SK-N-SH treated with all-trans-retinoic acid at 6 μM for 48 hours (cell line): ENCODE measurements around the gene ENOSF1.
A peak's percentile ranks its signal among the peaks of the same experiment; 100 is the strongest.

ENCODE experiments used
- ATAC-seq: fragments of 200-7000 bp; cut with Tn5 transposase; 3 replicates; pipeline ENCODE4 v1.9.1; 2020; ENCODE audit warnings: mild to moderate bottlenecking, moderate library complexity
- ARNTL ChIP-seq: fragments of 450-650 bp; formaldehyde crosslinking; IDR thresholded peaks from 2 replicates; pipeline ENCODE4 v1.5.0; 2020; ENCODE audit warnings: low read depth, mild to moderate bottlenecking, moderate library complexity, borderline replicate concordance
- BACH2 ChIP-seq: fragments of 250-450 bp; sonication (Bioruptor Pico); IDR thresholded peaks from 2 replicates; pipeline ENCODE4 v1.9.0; 2021; ENCODE audit warnings: mild to moderate bottlenecking, borderline replicate concordance
- CSDC2 ChIP-seq: fragments of 250-450 bp; sonication (Bioruptor Pico); IDR thresholded peaks from 2 replicates; pipeline ENCODE4 v1.5.0; 2020; ENCODE audit warnings: mild to moderate bottlenecking, moderate library complexity
- ESRRG ChIP-seq: fragments of 250-450 bp; sonication (Bioruptor Pico); IDR thresholded peaks from 2 replicates; pipeline ENCODE4 v1.6.1; 2021; ENCODE audit warnings: mild to moderate bottlenecking
- GLIS3 ChIP-seq: fragments of 250-450 bp; sonication (Bioruptor Pico); IDR thresholded peaks from 2 replicates; pipeline ENCODE4 v1.5.0; 2020; ENCODE audit warnings: mild to moderate bottlenecking, moderate library complexity
- OSR1 ChIP-seq: fragments of 250-450 bp; sonication (Bioruptor Pico); IDR thresholded peaks from 2 replicates; pipeline ENCODE4 v1.8.0; 2022; ENCODE audit warnings: moderate library complexity, mild to moderate bottlenecking, inconsistent platforms
- PPARA ChIP-seq: fragments of 250-450 bp; sonication (Bioruptor Pico); IDR thresholded peaks from 2 replicates; pipeline ENCODE4 v1.5.0; 2020; ENCODE audit warnings: mild to moderate bottlenecking, borderline replicate concordance
- RARB ChIP-seq: fragments of 250-450 bp; sonication (Bioruptor Pico); IDR thresholded peaks from 2 replicates; pipeline ENCODE4 v1.8.0; 2021; ENCODE audit warnings: mild to moderate bottlenecking, moderate library complexity
- TCF4 ChIP-seq: fragments of 250-450 bp; sonication (Bioruptor Pico); IDR thresholded peaks from 2 replicates; pipeline ENCODE4 v1.8.0; 2021; ENCODE audit warnings: mild to moderate bottlenecking, moderate library complexity, borderline replicate concordance
- TOX ChIP-seq: fragments of 250-450 bp; sonication (Bioruptor Pico); IDR thresholded peaks from 2 replicates; pipeline ENCODE4 v1.8.0; 2021; ENCODE audit warnings: mild to moderate bottlenecking, moderate library complexity, borderline replicate concordance
- ZC3H10 ChIP-seq: fragments of 250-450 bp; sonication (Bioruptor Pico); IDR thresholded peaks from 2 replicates; pipeline ENCODE4 v1.5.1; 2021; ENCODE audit warnings: mild to moderate bottlenecking, moderate library complexity
- ZFP3 ChIP-seq: fragments of 250-450 bp; sonication (Bioruptor Pico); IDR thresholded peaks from 2 replicates; pipeline ENCODE4 v1.5.0; 2020; ENCODE audit warnings: mild to moderate bottlenecking, moderate library complexity
- ZFP30 ChIP-seq: fragments of 450-650 bp; formaldehyde crosslinking; IDR thresholded peaks from 2 replicates; pipeline ENCODE4 v1.5.0; 2022; ENCODE audit warnings: mild to moderate bottlenecking, moderate library complexity
- ZNF565 ChIP-seq: fragments of 450-650 bp; formaldehyde crosslinking; conservative IDR thresholded peaks from 2 replicates; pipeline ENCODE4 v1.5.0; 2020; ENCODE audit warnings: low read depth, mild to moderate bottlenecking, moderate library complexity
- ZNF70 ChIP-seq: fragments of 450-650 bp; formaldehyde crosslinking; IDR thresholded peaks from 2 replicates; pipeline ENCODE4 v1.5.0; 2020; ENCODE audit warnings: mild to moderate bottlenecking, moderate library complexity
- ZNF8 ChIP-seq: fragments of 450-650 bp; formaldehyde crosslinking; IDR thresholded peaks from 2 replicates; pipeline ENCODE4 v1.5.0; 2020; ENCODE audit warnings: mild to moderate bottlenecking, moderate library complexity
- TF ChIP-seq, protein P1 (sequence below): fragments of 250-450 bp; sonication (Bioruptor Pico); IDR thresholded peaks from 2 replicates; pipeline ENCODE4 v1.8.0; 2021; ENCODE audit warnings: low read depth, mild to moderate bottlenecking, moderate library complexity, borderline replicate concordance
- TF ChIP-seq, protein P2 (sequence below): fragments of 250-450 bp; sonication (Bioruptor Pico); IDR thresholded peaks from 2 replicates; pipeline ENCODE4 v1.5.0; 2020; ENCODE audit warnings: mild to moderate bottlenecking, moderate library complexity
- TF ChIP-seq, protein P3 (sequence below): fragments of 250-450 bp; sonication (Bioruptor Pico); IDR thresholded peaks from 2 replicates; pipeline ENCODE4 v1.5.1; 2021; ENCODE audit warnings: mild to moderate bottlenecking, moderate library complexity
- TF ChIP-seq, protein P4 (sequence below): fragments of 250-450 bp; sonication (Bioruptor Pico); IDR thresholded peaks from 2 replicates; pipeline ENCODE4 v1.8.0; 2020; ENCODE audit warnings: mild to moderate bottlenecking, moderate library complexity, borderline replicate concordance
- TF ChIP-seq, protein P5 (sequence below): fragments of 250-450 bp; sonication (Bioruptor Pico); IDR thresholded peaks from 2 replicates; pipeline ENCODE4 v1.5.1; 2020; ENCODE audit warnings: low read depth, mild to moderate bottlenecking, moderate library complexity

The ENOSF1 gene

DNA sequence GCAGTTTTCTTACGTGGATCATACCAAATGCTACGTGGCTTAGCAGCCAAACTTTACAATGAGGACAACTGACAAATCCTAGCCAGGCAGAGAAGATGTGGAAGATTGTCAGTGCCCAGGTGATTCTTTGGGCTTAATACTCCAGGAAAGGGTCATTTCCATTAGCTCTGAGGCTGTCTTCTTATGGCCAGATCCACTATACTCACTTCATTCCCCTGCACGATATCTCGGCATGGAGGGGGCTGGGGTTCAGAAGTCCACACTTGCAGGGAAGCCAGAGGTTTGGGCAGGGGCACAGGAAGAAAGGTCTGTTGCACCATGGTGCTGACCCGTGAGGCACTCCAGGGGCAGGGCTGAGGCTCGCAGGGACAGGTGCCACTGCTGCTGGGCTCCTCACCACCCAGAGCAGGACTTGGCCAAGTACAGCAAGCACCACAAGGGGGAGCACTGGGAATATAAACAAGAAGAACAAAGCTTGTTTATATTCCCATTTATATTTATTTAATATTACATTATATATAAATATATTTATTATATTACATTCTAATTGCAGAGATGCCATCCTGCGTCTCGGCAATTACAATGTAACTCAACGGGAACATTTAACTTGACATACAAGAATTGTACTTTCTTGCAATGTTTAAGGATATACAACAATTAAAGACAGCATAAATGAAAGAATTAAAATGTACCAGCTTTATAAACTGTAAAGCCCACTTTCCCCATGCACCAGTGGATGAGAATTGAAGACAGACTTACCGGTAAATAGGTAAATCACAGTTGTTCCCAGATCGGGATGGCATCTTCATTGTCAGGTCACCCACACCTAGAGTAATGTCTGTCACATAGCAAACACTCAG is 88.4 kb downstream of the ENOSF1 start:
- peak; percentile 95 for ATAC-seq
- TF ChIP-seq OSR1 (CRISPR knock-in tag) (no peak), ZC3H10 (CRISPR knock-in tag) (no peak), ZFP3 (CRISPR knock-in tag) (no peak), TCF4 (no peak), ZFP30 (CRISPR knock-in tag) (no peak), PPARA (CRISPR knock-in tag) (no peak), ESRRG (CRISPR knock-in tag) (no peak), TOX (CRISPR knock-in tag) (no peak), ZNF8 (CRISPR knock-in tag) (no peak), ZNF565 (CRISPR knock-in tag) (no peak), ARNTL (no peak), GLIS3 (CRISPR knock-in tag) (no peak), BACH2 (CRISPR knock-in tag) (no peak), CSDC2 (CRISPR knock-in tag) (no peak), ZNF70 (CRISPR knock-in tag) (no peak), RARB (CRISPR knock-in tag) (no peak)
- TF ChIP-seq, protein P1, sequence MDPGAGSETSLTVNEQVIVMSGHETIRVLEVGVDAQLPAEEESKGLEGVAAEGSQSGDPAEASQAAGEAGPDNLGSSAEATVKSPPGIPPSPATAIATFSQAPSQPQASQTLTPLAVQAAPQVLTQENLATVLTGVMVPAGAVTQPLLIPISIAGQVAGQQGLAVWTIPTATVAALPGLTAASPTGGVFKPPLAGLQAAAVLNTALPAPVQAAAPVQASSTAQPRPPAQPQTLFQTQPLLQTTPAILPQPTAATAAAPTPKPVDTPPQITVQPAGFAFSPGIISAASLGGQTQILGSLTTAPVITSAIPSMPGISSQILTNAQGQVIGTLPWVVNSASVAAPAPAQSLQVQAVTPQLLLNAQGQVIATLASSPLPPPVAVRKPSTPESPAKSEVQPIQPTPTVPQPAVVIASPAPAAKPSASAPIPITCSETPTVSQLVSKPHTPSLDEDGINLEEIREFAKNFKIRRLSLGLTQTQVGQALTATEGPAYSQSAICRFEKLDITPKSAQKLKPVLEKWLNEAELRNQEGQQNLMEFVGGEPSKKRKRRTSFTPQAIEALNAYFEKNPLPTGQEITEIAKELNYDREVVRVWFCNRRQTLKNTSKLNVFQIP (CRISPR knock-in tag), result no peak
- TF ChIP-seq, protein P2, sequence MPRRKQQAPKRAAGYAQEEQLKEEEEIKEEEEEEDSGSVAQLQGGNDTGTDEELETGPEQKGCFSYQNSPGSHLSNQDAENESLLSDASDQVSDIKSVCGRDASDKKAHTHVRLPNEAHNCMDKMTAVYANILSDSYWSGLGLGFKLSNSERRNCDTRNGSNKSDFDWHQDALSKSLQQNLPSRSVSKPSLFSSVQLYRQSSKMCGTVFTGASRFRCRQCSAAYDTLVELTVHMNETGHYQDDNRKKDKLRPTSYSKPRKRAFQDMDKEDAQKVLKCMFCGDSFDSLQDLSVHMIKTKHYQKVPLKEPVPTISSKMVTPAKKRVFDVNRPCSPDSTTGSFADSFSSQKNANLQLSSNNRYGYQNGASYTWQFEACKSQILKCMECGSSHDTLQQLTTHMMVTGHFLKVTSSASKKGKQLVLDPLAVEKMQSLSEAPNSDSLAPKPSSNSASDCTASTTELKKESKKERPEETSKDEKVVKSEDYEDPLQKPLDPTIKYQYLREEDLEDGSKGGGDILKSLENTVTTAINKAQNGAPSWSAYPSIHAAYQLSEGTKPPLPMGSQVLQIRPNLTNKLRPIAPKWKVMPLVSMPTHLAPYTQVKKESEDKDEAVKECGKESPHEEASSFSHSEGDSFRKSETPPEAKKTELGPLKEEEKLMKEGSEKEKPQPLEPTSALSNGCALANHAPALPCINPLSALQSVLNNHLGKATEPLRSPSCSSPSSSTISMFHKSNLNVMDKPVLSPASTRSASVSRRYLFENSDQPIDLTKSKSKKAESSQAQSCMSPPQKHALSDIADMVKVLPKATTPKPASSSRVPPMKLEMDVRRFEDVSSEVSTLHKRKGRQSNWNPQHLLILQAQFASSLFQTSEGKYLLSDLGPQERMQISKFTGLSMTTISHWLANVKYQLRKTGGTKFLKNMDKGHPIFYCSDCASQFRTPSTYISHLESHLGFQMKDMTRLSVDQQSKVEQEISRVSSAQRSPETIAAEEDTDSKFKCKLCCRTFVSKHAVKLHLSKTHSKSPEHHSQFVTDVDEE (CRISPR knock-in tag), result no peak
- TF ChIP-seq, protein P3, sequence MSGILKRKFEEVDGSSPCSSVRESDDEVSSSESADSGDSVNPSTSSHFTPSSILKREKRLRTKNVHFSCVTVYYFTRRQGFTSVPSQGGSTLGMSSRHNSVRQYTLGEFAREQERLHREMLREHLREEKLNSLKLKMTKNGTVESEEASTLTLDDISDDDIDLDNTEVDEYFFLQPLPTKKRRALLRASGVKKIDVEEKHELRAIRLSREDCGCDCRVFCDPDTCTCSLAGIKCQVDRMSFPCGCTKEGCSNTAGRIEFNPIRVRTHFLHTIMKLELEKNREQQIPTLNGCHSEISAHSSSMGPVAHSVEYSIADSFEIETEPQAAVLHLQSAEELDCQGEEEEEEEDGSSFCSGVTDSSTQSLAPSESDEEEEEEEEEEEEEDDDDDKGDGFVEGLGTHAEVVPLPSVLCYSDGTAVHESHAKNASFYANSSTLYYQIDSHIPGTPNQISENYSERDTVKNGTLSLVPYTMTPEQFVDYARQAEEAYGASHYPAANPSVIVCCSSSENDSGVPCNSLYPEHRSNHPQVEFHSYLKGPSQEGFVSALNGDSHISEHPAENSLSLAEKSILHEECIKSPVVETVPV, result no peak
- TF ChIP-seq, protein P4, sequence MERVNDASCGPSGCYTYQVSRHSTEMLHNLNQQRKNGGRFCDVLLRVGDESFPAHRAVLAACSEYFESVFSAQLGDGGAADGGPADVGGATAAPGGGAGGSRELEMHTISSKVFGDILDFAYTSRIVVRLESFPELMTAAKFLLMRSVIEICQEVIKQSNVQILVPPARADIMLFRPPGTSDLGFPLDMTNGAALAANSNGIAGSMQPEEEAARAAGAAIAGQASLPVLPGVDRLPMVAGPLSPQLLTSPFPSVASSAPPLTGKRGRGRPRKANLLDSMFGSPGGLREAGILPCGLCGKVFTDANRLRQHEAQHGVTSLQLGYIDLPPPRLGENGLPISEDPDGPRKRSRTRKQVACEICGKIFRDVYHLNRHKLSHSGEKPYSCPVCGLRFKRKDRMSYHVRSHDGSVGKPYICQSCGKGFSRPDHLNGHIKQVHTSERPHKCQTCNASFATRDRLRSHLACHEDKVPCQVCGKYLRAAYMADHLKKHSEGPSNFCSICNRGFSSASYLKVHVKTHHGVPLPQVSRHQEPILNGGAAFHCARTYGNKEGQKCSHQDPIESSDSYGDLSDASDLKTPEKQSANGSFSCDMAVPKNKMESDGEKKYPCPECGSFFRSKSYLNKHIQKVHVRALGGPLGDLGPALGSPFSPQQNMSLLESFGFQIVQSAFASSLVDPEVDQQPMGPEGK, result no peak

DNA sequence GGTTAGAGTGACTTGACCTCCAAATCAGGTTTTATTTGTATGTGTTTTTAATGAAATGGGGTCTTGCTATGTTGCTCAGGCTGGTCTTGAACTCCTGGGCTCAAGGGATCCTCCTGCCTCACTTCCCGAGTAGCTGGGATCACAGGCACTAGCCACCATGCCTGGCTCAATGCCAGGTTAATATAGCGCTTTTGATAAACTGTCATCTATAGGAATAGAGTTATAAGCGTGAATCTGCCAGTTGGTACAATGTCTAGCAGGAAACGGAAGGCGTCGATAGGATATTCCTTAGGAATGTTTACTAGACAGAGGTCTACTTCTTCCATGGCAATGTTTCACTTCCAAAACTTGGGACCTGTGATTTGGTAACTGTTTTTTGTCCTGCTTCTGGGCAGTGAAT is 90.1 kb downstream of the ENOSF1 start:
- no peak for ATAC-seq
- TF ChIP-seq ZNF8 (CRISPR knock-in tag), result no peak
- TF ChIP-seq BACH2 (CRISPR knock-in tag), result no peak
- TF ChIP-seq ZFP3 (CRISPR knock-in tag), result no peak
- TF ChIP-seq ZNF70 (CRISPR knock-in tag), result no peak
- TF ChIP-seq PPARA (CRISPR knock-in tag), result no peak
- TF ChIP-seq CSDC2 (CRISPR knock-in tag), result no peak
- TF ChIP-seq, protein P5, sequence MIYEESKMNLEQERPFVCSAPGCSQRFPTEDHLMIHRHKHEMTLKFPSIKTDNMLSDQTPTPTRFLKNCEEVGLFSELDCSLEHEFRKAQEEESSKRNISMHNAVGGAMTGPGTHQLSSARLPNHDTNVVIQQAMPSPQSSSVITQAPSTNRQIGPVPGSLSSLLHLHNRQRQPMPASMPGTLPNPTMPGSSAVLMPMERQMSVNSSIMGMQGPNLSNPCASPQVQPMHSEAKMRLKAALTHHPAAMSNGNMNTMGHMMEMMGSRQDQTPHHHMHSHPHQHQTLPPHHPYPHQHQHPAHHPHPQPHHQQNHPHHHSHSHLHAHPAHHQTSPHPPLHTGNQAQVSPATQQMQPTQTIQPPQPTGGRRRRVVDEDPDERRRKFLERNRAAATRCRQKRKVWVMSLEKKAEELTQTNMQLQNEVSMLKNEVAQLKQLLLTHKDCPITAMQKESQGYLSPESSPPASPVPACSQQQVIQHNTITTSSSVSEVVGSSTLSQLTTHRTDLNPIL (CRISPR knock-in tag), result no peak
- no peak for TF ChIP-seq RARB (CRISPR knock-in tag)
- TF ChIP-seq, protein P4, result no peak
- TF ChIP-seq, protein P3, result no peak
